ENCODE results near the gene MPHOSPH8. TPM values are rescaled to one million over a fixed set of nuclear protein-coding genes. Genes with fewer than 3 reads are reported as not detected.

Gene MPHOSPH8
- total and polyA plus RNA-seq, 2 donors (not counting 1 experiment from before 2014, with no cell fraction given) = 18.3 to 18.8 TPM

- no peak overlapping the region for H3K4me3 ChIP-seq (replicated peaks in 1 of 4; ENCODE audit: control extremely low read depth in 1 of 4, insufficient read depth in 1 of 4, low read depth in 3 of 4, low read length in 4 of 4)
- no peaks in the 10 kb centered on the region for H3K79me2 ChIP-seq (ENCODE audit: control insufficient read depth, insufficient read depth, low read length)
- no peaks in the 10 kb centered on the region for H3K27me3 ChIP-seq (ENCODE audit: control insufficient read depth, insufficient read depth, low read length)
- peaks cover 8% of the 10 kb centered on the region for H3K36me3 ChIP-seq (ENCODE audit: control insufficient read depth, insufficient read depth, low read length)
- H2AFZ ChIP-seq (ENCODE audit: low read length) = no peak overlapping the region
- no peak overlapping the region for H3K4me2 ChIP-seq (ENCODE audit: extremely low read depth, insufficient read depth, low read length)
- H4K20me1 ChIP-seq (ENCODE audit: control insufficient read depth, extremely low read depth, insufficient read depth, low read length) = no peaks in the 10 kb centered on the region
- no peak for TF ChIP-seq CTCF (conservative IDR thresholded peaks at IDR 0.05 in 1 of 2, IDR thresholded peaks at IDR 0.05 in 1 of 2; ENCODE audit: low read depth in 1 of 2, low read length in 2 of 2)
- TF ChIP-seq EZH2 (IDR thresholded peaks at IDR 0.05; ENCODE audit: low read length, missing control alignments) = no peak
- DNase-seq (ENCODE audit: low read depth in 2 of 2) = no peak
- H3K27ac ChIP-seq (ENCODE audit: insufficient read depth, low read length) = no peak overlapping the region
- no peaks in the 10 kb centered on the region for H3K9me3 ChIP-seq (ENCODE audit: control insufficient read depth, insufficient read depth, low read depth, low read length)
- H3K9ac ChIP-seq (ENCODE audit: insufficient read depth, low read length) = no peak overlapping the region
- no peaks in the 10 kb centered on the region for H3K4me1 ChIP-seq (ENCODE audit: control insufficient read depth, extremely low read depth, insufficient read depth, low read length)
Observed at GRCh38 chr13:19676168-19676567, 42.7 kb downstream of the MPHOSPH8 start.

- Histone ChIP-seq H2AFZ (ENCODE audit: low read length) (no peak overlapping the region), H4K20me1 (ENCODE audit: control insufficient read depth, extremely low read depth, insufficient read depth, low read length) (no peaks in the 10 kb centered on the region), H3K4me1 (ENCODE audit: control insufficient read depth, extremely low read depth, insufficient read depth, low read length) (no peaks in the 10 kb centered on the region), H3K4me2 (ENCODE audit: extremely low read depth, insufficient read depth, low read length) (no peak overlapping the region), H3K9me3 (ENCODE audit: control insufficient read depth, insufficient read depth, low read depth, low read length) (no peaks in the 10 kb centered on the region), H3K27me3 (ENCODE audit: control insufficient read depth, insufficient read depth, low read length) (no peaks in the 10 kb centered on the region), H3K36me3 (ENCODE audit: control insufficient read depth, insufficient read depth, low read length) (no peaks in the 10 kb centered on the region), H3K79me2 (ENCODE audit: control insufficient read depth, insufficient read depth, low read length) (no peaks in the 10 kb centered on the region), H3K4me3 (replicated peaks in 1 of 4; ENCODE audit: control extremely low read depth in 1 of 4, insufficient read depth in 1 of 4, low read depth in 3 of 4, low read length in 4 of 4) (no peak overlapping the region), H3K27ac (ENCODE audit: insufficient read depth, low read length) (no peak overlapping the region), H3K9ac (ENCODE audit: insufficient read depth, low read length) (no peak overlapping the region)
- TF ChIP-seq EZH2 (IDR thresholded peaks at IDR 0.05; ENCODE audit: low read length, missing control alignments) (no peak), CTCF (conservative IDR thresholded peaks at IDR 0.05 in 1 of 2, IDR thresholded peaks at IDR 0.05 in 1 of 2; ENCODE audit: low read depth in 1 of 2, low read length in 2 of 2) (no peak)
- peak in 1 of 2 donors; percentile 35 for DNase-seq (ENCODE audit: low read depth in 2 of 2)
Observed at GRCh38 chr13:19680751-19681150, 47.3 kb downstream of the MPHOSPH8 start.

GRCh38 chr13:19681517-19681916 lies 48.1 kb downstream of the MPHOSPH8 start:
- Histone ChIP-seq H3K27ac (ENCODE audit: insufficient read depth, low read length) (no peak overlapping the region), H3K9me3 (ENCODE audit: control insufficient read depth, insufficient read depth, low read depth, low read length) (no peaks in the 10 kb centered on the region), H2AFZ (ENCODE audit: low read length) (no peak overlapping the region), H3K36me3 (ENCODE audit: control insufficient read depth, insufficient read depth, low read length) (no peaks in the 10 kb centered on the region), H3K4me2 (ENCODE audit: extremely low read depth, insufficient read depth, low read length) (no peak overlapping the region), H4K20me1 (ENCODE audit: control insufficient read depth, extremely low read depth, insufficient read depth, low read length) (no peaks in the 10 kb centered on the region), H3K9ac (ENCODE audit: insufficient read depth, low read length) (no peak overlapping the region), H3K79me2 (ENCODE audit: control insufficient read depth, insufficient read depth, low read length) (no peaks in the 10 kb centered on the region), H3K4me3 (replicated peaks in 1 of 4; ENCODE audit: control extremely low read depth in 1 of 4, insufficient read depth in 1 of 4, low read depth in 3 of 4, low read length in 4 of 4) (no peak overlapping the region), H3K4me1 (ENCODE audit: control insufficient read depth, extremely low read depth, insufficient read depth, low read length) (no peaks in the 10 kb centered on the region), H3K27me3 (ENCODE audit: control insufficient read depth, insufficient read depth, low read length) (no peaks in the 10 kb centered on the region)
- TF ChIP-seq CTCF (conservative IDR thresholded peaks at IDR 0.05 in 1 of 2, IDR thresholded peaks at IDR 0.05 in 1 of 2; ENCODE audit: low read depth in 1 of 2, low read length in 2 of 2) (no peak), EZH2 (IDR thresholded peaks at IDR 0.05; ENCODE audit: low read length, missing control alignments) (no peak)
- no peak for DNase-seq (ENCODE audit: low read depth in 2 of 2)

All from fibroblast of lung (primary cell).